HepG2 (cell line): Measurements from ENCODE around the gene NCMAP. TPM values are rescaled to one million over a fixed set of nuclear protein-coding genes. Genes with fewer than 3 reads are reported as not detected.

ENCODE experiments used
- CREB1 ChIP-seq, 2 experiments: fragments of 450-650 bp in 1 of 2; IDR thresholded peaks; 2 replicates each; pipeline ENCODE4 v1.6.1; 2016 to 2017; ENCODE audit warnings: control low read depth in 1 of 2, mild to moderate bottlenecking in 1 of 2, missing compliant biosample characterization in 1 of 2, missing genetic modification characterization in 1 of 2
- DPF2 ChIP-seq: sonication (generic); formaldehyde crosslinking; IDR thresholded peaks from 2 replicates; pipeline ENCODE4 v1.4.0; 2020; ENCODE audit warnings: mild to moderate bottlenecking, low read depth, missing genetic modification reagents, borderline replicate concordance
- HNF4A ChIP-seq: sonication (generic); formaldehyde crosslinking; IDR thresholded peaks from 2 replicates; pipeline ENCODE4 v1.4.0; 2020; ENCODE audit warnings: missing genetic modification reagents
- IRF9 ChIP-seq: sonication (generic); formaldehyde crosslinking; IDR thresholded peaks from 2 replicates; pipeline ENCODE4 v1.8.0; 2022; ENCODE audit warnings: missing genetic modification reagents, mild to moderate bottlenecking, borderline replicate concordance
- MED8 ChIP-seq: sonication (generic); formaldehyde crosslinking; IDR thresholded peaks from 2 replicates; pipeline ENCODE4 v1.8.1; 2023; ENCODE audit warnings: mild to moderate bottlenecking, missing genetic modification reagents; ENCODE audit not compliant: insufficient replicate concordance
- MEIS2 ChIP-seq: sonication (generic); formaldehyde crosslinking; IDR thresholded peaks from 2 replicates; pipeline ENCODE4 v1.9.0; 2021; ENCODE audit warnings: mild to moderate bottlenecking, missing genetic modification reagents
- NONO ChIP-seq, 2 experiments: fragments of 450-650 bp in 1 of 2; sonication (generic) in 1 of 2; formaldehyde crosslinking in 1 of 2; IDR thresholded peaks in 1 of 2; conservative IDR thresholded peaks in 1 of 2; 2 replicates each; pipeline versions ENCODE4 v1.6.1 to v1.8.0; 2017 to 2022; ENCODE audit warnings: mild to moderate bottlenecking in 1 of 2, missing genetic modification reagents in 1 of 2, moderate library complexity in 1 of 2
- NR2F6 ChIP-seq, 2 experiments: IDR thresholded peaks; 2 replicates each; pipeline ENCODE4 v1.6.1; 2016; ENCODE audit warnings: antibody characterized with exemption in 1 of 2, mild to moderate bottlenecking in 1 of 2
- RARA ChIP-seq: IDR thresholded peaks from 2 replicates; pipeline ENCODE4 v1.6.1; 2016; ENCODE audit warnings: missing genetic modification reagents, missing compliant biosample characterization
- RXRA ChIP-seq: sonication (generic); formaldehyde crosslinking; IDR thresholded peaks from 2 replicates; pipeline ENCODE4 v1.5.1; 2020; ENCODE audit warnings: missing genetic modification reagents
- SMAD9 ChIP-seq: sonication (generic); formaldehyde crosslinking; IDR thresholded peaks from 2 replicates; pipeline ENCODE4 v1.5.1; 2020; ENCODE audit warnings: mild to moderate bottlenecking, missing genetic modification reagents
- TEAD3 ChIP-seq: optimal IDR thresholded peaks from 2 replicates; pipeline ENCODE3; 2016; ENCODE audit warnings: borderline replicate concordance
- ZUFSP ChIP-seq: sonication (generic); formaldehyde crosslinking; IDR thresholded peaks from 2 replicates; pipeline ENCODE4 v1.9.0; 2021; ENCODE audit warnings: missing genetic modification reagents, mild to moderate bottlenecking, borderline replicate concordance
- ZXDC ChIP-seq: sonication (generic); formaldehyde crosslinking; IDR thresholded peaks from 2 replicates; pipeline ENCODE4 v1.5.0; 2020; ENCODE audit warnings: mild to moderate bottlenecking, missing genetic modification reagents
- polyA plus RNA-seq, 8 experiments: library from polyadenylated mRNA; depleted of rRNA in 3 of 8; stranded (reverse) in 7 of 8; unstranded in 1 of 8; fragments of >200 nt; fragmentation: Illumina TruSeq in 4 of 8; extraction: Trizol in 4 of 8; gene quantifications; 2 replicates each; pipeline versions ENCODE4 v1.2.1 to v1.2.3, GENCODE V29; 2011 to 2016; ENCODE audit warnings: low read depth in 4 of 8, missing spikeins in 1 of 8, mixed read lengths in 1 of 8; ENCODE audit not compliant: insufficient read depth in 1 of 8
- total RNA-seq, 5 experiments: library from RNA; depleted of rRNA; stranded (reverse); fragments of >200 nt; fragmentation: Illumina TruSeq; extraction: Trizol; gene quantifications; 2 replicates each; pipeline ENCODE4 v1.2.3, GENCODE V29; 2016; ENCODE audit warnings: low read depth in 1 of 5

The NCMAP gene
- total and polyA plus RNA-seq, 2 of the 13 experiments (the other 11 are each of a cell fraction or from before 2014, with no cell fraction given) = 2.7 to 20.0 TPM

DNA sequence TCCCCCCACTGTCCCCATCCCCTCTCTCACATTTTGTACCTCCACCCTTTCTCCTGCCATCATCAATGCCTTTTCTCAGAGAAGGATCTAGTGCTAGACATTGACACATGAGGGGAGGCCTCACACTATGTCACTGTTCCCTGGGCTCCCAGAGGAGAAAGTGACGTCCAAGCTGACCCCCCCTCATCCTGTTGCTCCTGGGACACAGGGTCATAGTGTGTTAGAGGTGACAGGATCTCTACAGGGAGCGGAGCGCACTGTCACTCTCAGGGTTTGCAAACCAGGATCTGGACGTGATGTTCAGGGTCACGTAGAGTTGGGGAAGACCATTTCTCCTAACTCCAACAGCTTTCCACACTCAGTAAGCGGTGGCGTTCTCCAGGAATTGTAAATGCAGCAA lies 2.6 kb downstream of the NCMAP start (continued):
- TF ChIP-seq IRF9 (CRISPR knock-in tag) (no peak), RXRA (CRISPR knock-in tag) (peak; percentile 33; the same call in 1 of the 2 replicates), NR2F6 (IDR thresholded peaks at IDR 0.05) (no peak), NR2F6 (CRISPR knock-in tag; IDR thresholded peaks at IDR 0.05) (peak; percentile 42; the same call in 1 of the 2 replicates), SMAD9 (CRISPR knock-in tag) (no peak), MED8 (CRISPR knock-in tag) (no peak), TEAD3 (CRISPR knock-in tag) (peak; percentile 64), CREB1 (IDR thresholded peaks at IDR 0.05) (peak; percentile 41; the same call in 1 of the 2 replicates), CREB1 (CRISPR knock-in tag; IDR thresholded peaks at IDR 0.05) (peak; percentile 78), DPF2 (CRISPR knock-in tag) (0 out of 2 replicates have a peak, but pooled peaks have one; percentile 36), HNF4A (0 out of 2 replicates have a peak, but pooled peaks have one; percentile 9), NONO (IDR thresholded peaks at IDR 0.05) (no peak), NONO (CRISPR knock-in tag; conservative IDR thresholded peaks at IDR 0.05) (no peak), ZXDC (CRISPR knock-in tag) (no peak), MEIS2 (CRISPR knock-in tag) (peak; percentile 35), RARA (CRISPR knock-in tag) (peak; percentile 88), ZUFSP (CRISPR knock-in tag) (no peak)
